LNCAP (cell line): Measurements from ENCODE around the gene KEAP1.

Source experiments
- TF ChIP-seq, protein P1 (sequence below): fragments of 450-650 bp; IDR thresholded peaks from 2 replicates; pipeline ENCODE4 v1.5.1; 2017; ENCODE audit warnings: mild to moderate bottlenecking

Gene KEAP1

DNA sequence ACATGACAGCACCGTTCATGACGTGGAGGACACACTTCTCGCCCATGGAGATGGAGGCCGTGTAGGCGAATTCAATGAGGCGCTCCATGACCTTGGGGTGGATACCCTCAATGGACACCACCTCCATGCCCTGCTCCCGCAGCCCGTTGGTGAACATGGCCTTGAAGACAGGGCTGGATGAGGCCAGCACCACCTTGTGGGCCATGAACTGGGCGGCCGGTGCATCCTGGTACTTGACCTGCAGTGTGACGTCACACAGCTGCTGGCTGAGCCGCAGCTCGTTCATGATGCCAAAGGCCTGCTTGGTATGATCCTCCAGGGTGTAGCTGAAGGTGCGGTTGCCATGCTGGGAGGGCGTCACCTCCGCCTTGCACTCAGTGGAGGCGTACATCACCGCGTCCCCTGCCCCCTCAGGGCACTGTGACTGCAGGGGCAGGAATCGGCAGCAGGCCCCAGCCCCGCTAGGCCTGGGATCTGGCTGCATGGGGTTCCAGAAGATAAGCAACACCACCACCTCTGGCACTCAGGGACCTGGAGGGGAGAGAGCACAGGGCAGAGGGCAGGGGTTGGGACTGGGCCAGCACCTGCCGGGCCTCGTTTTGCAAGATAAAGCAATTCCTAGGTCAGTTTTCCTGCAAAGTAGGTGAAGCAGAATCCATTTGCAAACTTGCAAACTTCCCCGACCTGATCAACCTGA, 3.5 kb downstream of the KEAP1 start:
- TF ChIP-seq, protein P1, sequence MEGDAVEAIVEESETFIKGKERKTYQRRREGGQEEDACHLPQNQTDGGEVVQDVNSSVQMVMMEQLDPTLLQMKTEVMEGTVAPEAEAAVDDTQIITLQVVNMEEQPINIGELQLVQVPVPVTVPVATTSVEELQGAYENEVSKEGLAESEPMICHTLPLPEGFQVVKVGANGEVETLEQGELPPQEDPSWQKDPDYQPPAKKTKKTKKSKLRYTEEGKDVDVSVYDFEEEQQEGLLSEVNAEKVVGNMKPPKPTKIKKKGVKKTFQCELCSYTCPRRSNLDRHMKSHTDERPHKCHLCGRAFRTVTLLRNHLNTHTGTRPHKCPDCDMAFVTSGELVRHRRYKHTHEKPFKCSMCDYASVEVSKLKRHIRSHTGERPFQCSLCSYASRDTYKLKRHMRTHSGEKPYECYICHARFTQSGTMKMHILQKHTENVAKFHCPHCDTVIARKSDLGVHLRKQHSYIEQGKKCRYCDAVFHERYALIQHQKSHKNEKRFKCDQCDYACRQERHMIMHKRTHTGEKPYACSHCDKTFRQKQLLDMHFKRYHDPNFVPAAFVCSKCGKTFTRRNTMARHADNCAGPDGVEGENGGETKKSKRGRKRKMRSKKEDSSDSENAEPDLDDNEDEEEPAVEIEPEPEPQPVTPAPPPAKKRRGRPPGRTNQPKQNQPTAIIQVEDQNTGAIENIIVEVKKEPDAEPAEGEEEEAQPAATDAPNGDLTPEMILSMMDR, result no peak

DNA sequence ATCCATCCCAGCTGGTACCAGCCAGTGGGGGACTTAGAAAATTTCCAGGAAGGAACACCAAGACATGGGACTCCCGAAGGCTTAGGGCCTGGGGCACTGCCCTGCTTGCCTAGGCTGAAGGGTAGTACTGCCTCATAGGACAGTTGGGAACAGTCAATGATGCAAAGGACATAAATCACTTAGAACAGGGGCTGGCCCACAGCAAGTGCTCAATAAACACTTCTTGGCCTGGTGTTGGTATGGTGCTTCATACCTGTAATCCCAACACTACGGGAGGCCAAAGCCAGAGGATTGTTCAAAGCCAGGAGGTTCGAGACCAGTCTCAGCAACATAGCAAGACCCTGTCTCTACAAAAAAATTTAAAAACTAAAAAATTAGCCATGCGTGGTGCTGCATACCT, 5.8 kb downstream of the KEAP1 start:
- TF ChIP-seq, protein P1, result no peak

DNA sequence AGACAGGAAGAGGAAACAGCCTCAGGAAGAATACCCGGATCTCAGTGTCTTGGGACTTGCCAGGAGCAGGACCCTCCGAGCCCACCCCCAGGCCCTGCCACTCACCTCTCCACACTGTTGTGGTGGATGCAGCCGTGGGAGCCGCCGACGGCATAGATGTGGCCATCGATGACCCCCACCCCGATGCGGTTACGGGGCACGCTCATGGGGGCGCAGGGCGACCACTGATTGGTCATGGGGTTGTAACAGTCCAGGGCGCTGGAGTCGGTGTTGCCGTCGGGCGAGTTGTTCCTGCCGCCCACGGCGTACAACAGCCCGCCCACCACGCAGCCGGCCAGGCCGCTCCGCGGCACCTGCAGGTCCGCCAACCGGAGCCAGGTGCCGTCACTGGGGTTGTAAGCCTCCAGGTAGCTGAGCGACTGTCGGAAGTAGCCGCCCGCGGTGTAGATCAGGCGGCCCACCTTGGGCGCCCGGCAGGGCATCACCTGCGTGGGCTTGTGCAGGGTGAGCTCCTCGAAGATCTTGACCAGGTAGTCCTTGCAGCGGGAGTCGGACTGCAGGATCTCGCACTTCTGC, 11.6 kb downstream of the KEAP1 start:
- TF ChIP-seq, protein P1, result no peak

DNA sequence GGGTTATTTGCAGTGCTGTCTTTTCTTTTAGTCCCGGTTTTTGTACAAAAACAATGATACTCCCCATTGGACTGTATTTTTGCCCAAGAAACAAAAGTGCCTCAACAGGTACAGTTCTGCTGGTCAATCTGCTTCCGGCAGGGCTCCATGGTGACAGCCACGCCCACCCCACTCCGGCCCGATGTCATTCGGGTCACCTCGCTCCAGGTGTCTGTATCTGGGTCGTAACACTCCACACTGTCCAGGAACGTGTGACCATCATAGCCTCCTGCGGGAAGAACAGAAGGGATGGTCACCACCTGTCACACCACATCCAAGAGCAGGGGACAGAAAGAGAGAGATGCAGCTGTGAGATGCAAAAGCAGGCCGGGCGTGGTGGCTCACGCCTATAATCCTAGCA, 16.6 kb downstream of the KEAP1 start:
- TF ChIP-seq, protein P1, result no peak

DNA sequence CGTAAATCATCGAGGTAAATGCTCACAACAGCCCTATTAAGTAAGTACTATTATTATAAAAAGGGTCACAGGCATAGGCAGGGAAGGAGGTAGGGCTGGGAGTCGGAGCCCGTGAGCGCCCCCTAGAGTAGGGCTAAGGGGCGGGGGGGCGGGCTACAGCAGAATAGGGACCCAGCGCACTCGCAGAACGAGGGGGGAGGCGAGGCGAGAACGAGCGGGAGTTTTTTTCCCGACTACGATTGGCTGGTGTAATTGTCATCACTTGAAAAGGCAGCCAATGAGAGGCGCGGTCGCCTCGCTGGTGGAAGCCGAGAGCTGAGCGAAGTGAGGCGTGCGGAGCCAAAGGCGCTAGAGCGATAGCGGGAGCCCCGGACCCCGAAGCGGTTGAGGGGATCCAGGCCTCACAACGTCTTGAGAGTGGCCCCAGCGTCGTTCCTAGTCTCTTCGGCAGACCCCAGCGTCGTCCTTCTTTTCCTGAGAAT, 24.2 kb downstream of the KEAP1 start:
- TF ChIP-seq, protein P1, result peak; percentile 37

DNA sequence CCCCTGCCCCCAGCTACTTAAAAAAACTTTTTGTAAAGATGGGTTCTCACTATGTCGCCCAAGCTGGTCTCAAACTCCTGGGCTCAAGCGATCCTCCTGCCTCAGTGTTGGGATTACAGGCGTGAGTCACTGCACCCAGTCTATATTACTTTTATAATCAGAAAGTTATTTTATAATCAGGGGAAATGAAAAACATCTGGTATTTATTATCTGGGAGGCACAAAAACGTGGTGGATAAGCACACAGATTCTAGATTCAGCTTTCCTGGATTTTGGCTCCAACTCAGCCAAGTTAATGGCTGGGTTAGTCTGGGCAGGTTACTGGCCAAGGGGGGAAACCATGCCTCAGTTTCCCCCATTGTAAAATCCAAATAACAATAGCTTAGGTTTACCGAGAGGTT, 24.7 kb downstream of the KEAP1 start:
- TF ChIP-seq, protein P1, result no peak

DNA sequence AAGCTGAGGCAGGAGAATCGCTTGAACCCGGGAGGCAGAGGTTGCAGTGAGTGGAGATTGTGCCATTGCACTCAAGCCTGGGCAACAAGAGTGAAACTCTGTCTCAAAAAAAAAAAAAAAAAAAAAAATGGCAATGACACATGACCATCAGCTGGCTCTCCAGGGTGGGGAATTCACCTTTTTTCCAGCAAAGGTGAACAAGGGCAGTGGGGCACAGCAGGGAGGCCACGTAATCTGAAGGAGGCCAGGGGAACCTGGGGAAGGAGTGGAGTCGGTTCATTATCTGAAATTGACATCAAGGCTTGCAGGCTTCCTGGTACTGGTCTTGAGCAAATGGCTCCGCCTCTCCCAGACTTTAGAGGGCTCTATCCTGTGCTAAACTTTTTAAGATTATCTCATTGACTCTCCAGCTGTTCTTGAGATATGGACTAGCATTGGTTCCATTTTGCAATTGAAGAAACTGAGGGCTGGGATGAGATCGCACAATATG, 28.1 kb downstream of the KEAP1 start:
- TF ChIP-seq, protein P1, result no peak
